Glutamatergic neuron (in vitro differentiated cells): ENCODE data around the gene EXOC4. TPM values are rescaled to one million over a fixed set of nuclear protein-coding genes. Genes with fewer than 3 reads are reported as not detected.

Experiments used
- DNase-seq: peaks from one replicate; pipeline ENCODE4 v3.0.0; 2022
- H3K27ac Mint-ChIP-seq: one replicate; pipeline ENCODE4 v1.8.0; 2020; ENCODE audit warnings: mild to moderate bottlenecking, mixed read lengths, inconsistent platforms; ENCODE audit not compliant: unreplicated experiment
- H3K27me3 Mint-ChIP-seq: one replicate; pipeline ENCODE4 v1.8.0; 2020; ENCODE audit warnings: mild to moderate bottlenecking, moderate library complexity, mixed read lengths, inconsistent platforms; ENCODE audit not compliant: unreplicated experiment
- H3K36me3 Mint-ChIP-seq: one replicate; pipeline ENCODE4 v1.8.0; 2020; ENCODE audit warnings: mild to moderate bottlenecking, mixed read lengths, inconsistent platforms; ENCODE audit not compliant: unreplicated experiment
- H3K4me1 Mint-ChIP-seq: one replicate; pipeline ENCODE4 v1.8.0; 2020; ENCODE audit warnings: mild to moderate bottlenecking, low read depth, mixed read lengths, inconsistent platforms; ENCODE audit not compliant: unreplicated experiment
- H3K4me3 Mint-ChIP-seq: one replicate; pipeline ENCODE4 v1.8.0; 2020; ENCODE audit warnings: mild to moderate bottlenecking, mixed read lengths, inconsistent platforms; ENCODE audit not compliant: unreplicated experiment
- H3K9me3 Mint-ChIP-seq: one replicate; pipeline ENCODE4 v1.8.0; 2020; ENCODE audit warnings: mild to moderate bottlenecking, moderate library complexity, mixed read lengths, inconsistent platforms; ENCODE audit not compliant: unreplicated experiment
- CTCF ChIP-seq: fragments of 200-600 bp; sonication (generic); IDR thresholded peaks from one replicate; pipeline ENCODE4 v1.5.0; 2021; ENCODE audit not compliant: partially characterized antibody, unreplicated experiment
- total RNA-seq: library from RNA; stranded (reverse); fragmentation: NEBNext Ultra II Directional; extraction: Animal tissue kit (Norgen Biotek cat#: 25700); gene quantifications from one replicate; pipeline ENCODE4 v1.2.1, GENCODE V29; 2021; ENCODE audit not compliant: unreplicated experiment

Gene EXOC4
- total RNA-seq, 1 donor from 2014 or later = 73.8 TPM

GRCh38 chr7:133299676-133300075 is 46.8 kb downstream of the EXOC4 start:
- Mint-ChIP-seq H3K27me3 (peaks cover 2% of the 10 kb centered on the region), H3K4me1 (peaks cover 64% of the 10 kb centered on the region), H3K36me3 (no peaks in the 10 kb centered on the region), H3K9me3 (peaks cover 5% of the 10 kb centered on the region), H3K27ac (peak overlapping the region; percentile 83), H3K4me3 (peak overlapping the region; percentile 17)
- no peak for DNase-seq
- TF ChIP-seq CTCF = no peak

DNA sequence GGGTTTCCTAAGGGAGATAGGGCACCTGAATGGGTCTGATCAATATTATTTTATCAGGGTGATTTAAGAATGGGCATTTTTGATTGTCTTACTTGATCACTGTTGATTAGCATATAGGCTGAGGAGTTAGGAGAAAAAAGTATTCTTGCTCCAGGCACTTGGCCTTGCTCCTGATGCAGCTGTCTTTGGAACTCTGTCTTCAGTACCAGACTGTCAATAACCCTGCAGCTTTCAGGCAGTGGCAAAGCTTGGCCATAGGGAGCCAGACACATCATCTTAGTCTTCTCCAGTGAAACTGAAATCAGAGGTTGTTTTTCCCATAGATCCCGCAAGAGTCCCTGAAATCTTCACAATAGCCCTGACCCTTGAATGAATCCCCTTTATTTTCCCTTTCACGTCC is 47.2 kb downstream of the EXOC4 start:
- H3K36me3 Mint-ChIP-seq = no peaks in the 10 kb centered on the region
- peak overlapping the region; percentile 83 for H3K27ac Mint-ChIP-seq
- TF ChIP-seq CTCF = no peak
- peaks cover 67% of the 10 kb centered on the region for H3K4me1 Mint-ChIP-seq
- peaks cover 5% of the 10 kb centered on the region for H3K9me3 Mint-ChIP-seq
- peak overlapping the region; percentile 17 for H3K4me3 Mint-ChIP-seq
- DNase-seq = no peak
- H3K27me3 Mint-ChIP-seq = peaks cover 2% of the 10 kb centered on the region

DNA sequence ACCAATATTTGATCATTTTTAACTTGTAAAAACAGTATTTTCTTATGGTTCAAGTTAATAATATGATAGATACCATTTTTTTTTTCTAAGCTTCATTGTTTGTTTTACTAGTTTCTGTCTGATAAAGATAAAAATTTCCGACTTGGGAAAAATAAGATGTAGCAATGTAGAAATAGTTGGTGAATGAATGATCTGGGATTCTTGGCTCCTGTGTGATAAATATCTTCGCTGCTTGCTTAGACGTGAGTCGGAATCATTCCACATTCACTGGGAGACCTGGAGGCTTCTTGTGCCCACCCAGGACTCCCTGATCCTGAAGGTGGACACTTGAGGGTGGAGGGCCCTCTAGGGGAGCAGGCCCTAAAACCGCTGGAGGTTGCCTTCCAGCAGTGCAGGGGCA is 47.9 kb downstream of the EXOC4 start:
- Mint-ChIP-seq H3K36me3 (no peaks in the 10 kb centered on the region), H3K27ac (no peak overlapping the region), H3K9me3 (peaks cover 5% of the 10 kb centered on the region), H3K4me1 (peaks cover 61% of the 10 kb centered on the region), H3K4me3 (peak overlapping the region; percentile 10), H3K27me3 (peaks cover 2% of the 10 kb centered on the region)
- no peak for DNase-seq
- TF ChIP-seq CTCF = no peak

DNA sequence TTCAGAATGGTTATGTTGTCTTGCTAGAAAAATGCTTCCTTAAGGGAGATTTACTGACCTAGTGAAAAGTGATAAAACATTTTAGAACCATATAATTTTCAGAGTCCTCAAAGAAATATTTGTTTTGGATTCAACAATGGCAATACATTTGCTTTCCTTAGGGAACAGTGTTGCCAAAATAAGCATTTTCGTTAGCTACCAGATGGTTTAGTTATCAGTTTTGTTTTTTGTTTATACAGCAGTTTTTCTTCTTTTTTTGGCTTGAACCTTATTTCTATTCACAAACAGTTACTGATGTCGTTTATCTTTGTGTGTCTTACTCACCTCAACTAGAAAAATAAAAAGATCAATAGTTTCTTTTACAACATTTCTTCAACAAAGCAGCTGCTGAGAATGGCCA is 48.6 kb downstream of the EXOC4 start:
- Mint-ChIP-seq H3K27me3 (peaks cover 2% of the 10 kb centered on the region), H3K4me3 (no peak overlapping the region), H3K36me3 (no peaks in the 10 kb centered on the region), H3K27ac (no peak overlapping the region), H3K4me1 (peaks cover 56% of the 10 kb centered on the region), H3K9me3 (peaks cover 5% of the 10 kb centered on the region)
- DNase-seq = no peak
- no peak for TF ChIP-seq CTCF

GRCh38 chr7:133303372-133303771 is 50.5 kb downstream of the EXOC4 start:
- Mint-ChIP-seq H3K9me3 (peaks cover 5% of the 10 kb centered on the region), H3K27me3 (peaks cover 2% of the 10 kb centered on the region), H3K36me3 (no peaks in the 10 kb centered on the region), H3K27ac (no peak overlapping the region), H3K4me3 (no peak overlapping the region), H3K4me1 (peaks cover 39% of the 10 kb centered on the region)
- no peak for TF ChIP-seq CTCF
- DNase-seq = no peak
